GM21381 (cell line): Measurements from ENCODE around the gene PGLYRP1.

Experiments
- ATAC-seq: cut with Tn5 transposase; IDR thresholded peaks from one replicate; pipeline ENCODE4 v1.9.1; 2021; ENCODE audit warnings: mild to moderate bottlenecking, moderate library complexity; ENCODE audit not compliant: unreplicated experiment

Gene PGLYRP1

DNA sequence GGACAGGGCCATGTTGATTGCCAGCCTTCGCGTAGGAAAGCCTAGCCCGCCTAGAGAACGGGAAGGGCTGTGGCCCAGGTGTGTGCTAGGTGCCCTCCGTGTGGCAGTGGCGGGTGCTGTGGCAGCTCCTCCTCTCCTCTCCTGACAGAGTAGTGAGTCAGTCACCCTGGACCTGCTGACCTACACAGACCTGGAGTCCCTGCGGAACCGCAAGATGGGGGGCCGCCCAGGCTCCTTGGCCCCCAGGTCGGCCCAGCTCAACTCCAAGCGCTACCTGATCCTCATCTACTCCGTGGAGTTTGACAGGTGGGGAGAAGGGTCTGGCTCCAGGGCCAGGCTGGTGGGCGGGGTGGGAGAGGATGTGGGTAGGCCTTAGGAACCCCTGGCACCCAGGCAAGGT is 16.4 kb downstream of the PGLYRP1 start:
- no peak for ATAC-seq

DNA sequence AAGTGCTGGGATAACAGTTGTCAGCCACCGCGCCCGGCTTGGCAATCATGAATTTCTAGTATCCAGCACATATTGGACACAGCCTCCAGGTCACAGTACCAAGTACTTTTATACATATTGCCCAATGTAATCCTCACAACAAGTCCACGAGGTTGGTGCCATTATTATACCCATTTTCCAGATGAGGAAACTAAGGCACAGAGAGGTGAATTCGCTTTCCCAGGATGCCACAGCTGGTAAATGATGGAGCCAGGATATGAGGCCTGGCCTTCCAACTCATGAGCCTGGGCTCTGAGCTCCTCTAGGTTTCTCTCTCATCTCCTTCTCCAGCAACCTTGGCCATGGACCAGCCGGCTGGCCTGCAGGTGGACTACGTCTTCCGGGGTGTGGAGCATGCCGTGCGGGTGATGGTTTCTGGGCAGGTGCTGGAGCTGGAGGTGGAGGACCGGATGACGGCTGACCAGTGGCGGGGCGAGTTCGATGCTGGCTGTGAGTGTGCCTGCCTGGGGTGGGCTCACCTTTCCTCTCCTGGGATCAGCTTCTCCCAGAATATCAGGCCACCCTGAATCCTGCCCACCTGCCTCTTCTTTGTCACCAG is 20.1 kb downstream of the PGLYRP1 start:
- no peak for ATAC-seq

DNA sequence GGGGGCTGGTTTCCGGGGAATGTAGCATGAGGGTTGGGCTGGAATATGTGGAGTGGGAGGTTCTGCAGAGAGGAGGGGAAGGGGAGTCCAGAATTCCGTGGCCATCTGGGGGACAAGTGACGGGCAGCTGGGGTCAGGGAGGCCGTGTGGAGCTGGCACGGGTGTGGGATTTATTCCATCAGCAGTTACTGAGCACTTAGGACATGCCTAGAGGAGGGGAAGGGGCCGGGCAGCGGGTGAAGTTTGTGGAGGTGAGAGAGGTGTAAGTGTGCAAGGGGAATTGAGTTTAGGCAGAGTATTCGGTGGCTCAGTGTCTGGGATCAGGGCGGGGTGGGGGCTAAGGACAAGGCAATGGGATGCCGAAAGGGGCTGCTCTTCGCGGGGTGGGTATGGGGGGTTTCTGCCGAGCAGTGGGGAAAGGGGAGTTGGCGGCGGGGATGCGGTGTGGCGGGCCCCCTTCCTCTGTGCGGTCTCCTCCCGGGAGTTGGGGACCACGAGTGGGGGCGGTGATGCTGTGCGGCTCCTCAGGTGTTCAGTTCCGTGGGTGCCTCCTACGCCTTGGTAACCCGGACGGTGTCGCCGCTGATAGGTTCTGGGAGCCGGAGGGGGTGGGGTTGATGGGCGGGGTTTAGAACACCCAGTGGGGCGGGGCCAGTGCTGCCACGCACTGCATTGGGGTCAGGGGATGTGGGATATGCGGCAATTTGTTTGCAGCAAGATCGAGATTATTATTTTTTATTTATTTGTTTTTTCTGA is 22.2 kb downstream of the PGLYRP1 start:
- no peak for ATAC-seq

DNA sequence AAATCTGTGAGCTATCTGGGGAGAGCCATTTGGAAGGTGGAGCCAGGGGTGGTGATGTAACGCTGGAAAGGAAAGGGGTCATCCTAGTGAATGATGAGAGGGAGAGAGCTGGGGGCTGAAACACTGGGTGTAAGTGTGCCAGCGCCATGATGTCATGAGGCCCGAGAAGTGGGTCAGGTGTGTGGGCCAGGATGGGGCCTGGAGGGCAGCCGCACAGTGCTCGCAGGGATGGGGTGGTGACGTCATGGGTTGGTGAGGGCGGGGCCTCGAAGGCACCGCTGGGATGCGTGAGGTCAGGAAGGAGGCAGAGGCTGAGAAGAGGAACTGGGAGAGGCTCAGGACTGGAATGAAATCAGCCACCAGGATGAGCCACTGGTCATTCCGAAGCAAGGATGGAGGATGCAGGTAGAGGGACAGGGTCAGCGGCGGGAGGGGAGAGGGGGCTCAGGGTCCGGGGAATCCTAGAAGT is 23.2 kb downstream of the PGLYRP1 start:
- ATAC-seq, result no peak

DNA sequence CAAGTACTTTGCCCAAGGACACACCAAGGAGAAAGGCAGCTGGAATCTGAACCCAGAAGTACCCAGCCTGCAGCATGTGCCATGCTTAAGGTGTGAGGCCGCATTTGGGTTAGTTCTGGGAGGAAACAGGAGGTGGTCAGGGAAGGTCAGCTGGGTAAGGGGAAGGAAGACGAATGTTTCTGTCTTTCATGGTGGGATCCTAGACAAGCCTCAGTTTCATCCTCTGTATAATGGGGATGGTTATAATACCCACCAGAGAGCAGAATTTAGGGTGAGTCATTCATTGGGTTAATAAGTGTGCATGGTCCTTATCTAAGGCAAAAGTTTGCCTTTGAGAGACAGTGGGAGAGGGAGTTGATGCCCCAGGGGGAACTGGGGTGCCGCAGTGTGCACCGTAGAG is 24.0 kb downstream of the PGLYRP1 start:
- ATAC-seq, result no peak

DNA sequence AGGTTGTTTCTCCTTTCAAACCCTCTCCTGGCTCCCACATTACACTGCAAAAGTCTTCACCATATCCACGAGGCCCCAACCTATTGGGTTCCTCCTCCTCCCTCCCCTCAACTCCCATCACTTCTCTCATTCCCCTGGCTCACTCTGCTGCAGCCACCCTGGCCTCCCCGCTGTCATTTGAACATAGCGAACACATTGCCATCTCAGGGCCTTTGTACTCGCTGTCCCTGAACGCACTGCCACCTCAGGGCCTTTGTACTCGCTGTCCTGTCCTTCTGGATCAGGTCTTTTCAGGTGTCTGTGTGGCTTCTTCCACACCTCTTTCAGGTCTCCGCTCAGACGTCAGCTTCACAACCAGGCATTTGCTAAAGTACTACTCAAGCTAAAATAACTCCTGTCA is 25.9 kb downstream of the PGLYRP1 start:
- no peak for ATAC-seq

DNA sequence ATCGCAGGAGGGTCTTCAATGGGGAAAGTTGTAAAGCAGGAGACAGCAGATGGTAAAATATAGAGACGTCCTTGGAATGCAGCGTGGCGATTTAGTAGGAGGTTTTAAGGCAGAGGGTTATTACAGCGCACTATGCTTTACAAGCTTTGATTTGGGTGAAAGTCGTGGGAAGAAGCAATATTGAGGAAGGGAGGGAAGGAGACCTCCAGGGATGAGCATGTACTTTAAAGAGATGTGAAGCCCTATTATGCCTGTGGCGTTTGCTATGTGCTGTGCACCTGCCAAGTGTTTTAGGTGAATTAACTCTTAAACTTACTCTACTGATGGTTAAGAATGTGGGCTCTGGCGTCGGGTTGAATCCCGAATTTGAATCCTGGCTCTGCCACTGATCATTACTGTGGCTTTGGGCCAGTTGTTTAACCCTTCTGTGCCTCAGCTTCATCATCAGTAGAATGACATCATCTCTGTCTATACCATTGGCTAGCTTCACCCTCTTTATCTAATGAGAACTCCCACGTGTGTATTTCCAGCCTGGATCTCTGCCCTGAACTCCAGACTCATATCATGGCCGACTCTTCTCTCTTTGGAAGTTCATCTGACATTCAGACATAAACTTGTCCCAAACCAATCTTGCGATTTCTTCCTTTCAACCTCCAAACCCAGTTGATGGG is 27.0 kb downstream of the PGLYRP1 start:
- no peak for ATAC-seq

DNA sequence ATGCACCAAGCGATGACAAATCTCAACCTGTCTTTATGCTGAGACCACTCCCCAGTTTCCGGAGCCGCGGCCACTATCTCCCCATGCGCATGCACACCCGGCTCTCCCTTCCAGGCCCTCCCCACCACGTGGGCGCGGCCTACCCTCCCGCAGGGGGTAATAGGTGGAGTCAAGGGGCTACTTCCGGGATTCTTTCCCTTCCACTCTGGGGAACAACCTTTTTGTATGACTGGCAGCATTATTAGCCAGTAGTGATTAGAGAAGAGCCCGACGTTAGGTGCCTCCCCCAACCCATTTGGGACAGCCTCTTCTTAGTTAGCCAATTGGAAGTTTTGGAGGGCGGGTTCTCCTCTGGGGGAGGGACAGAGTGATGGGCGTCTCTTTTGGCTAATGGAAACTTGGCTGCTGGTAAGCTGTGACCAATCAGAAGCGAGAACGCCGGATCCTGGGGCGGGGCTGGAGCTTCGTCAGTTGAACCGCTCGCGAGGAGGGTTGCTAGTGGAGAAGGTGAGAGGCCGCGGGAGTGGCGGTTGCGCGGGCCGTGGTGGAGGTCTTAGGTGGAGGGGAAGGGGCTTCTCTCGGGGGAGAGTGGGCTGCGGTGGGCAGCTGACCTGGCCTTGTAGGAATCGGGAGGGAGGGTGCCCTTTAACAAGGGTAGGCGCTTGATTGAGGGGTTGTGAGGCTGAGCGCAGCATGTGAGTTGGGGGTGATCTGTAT is 27.7 kb downstream of the PGLYRP1 start, which contains the start of gene CCDC61:
CCDC61 (plus strand) TSS at position 470 of the 717 bp plus-strand sequence. CDS start 7,552 bp downstream, outside the sequence.
- peak; percentile 96 for ATAC-seq

DNA sequence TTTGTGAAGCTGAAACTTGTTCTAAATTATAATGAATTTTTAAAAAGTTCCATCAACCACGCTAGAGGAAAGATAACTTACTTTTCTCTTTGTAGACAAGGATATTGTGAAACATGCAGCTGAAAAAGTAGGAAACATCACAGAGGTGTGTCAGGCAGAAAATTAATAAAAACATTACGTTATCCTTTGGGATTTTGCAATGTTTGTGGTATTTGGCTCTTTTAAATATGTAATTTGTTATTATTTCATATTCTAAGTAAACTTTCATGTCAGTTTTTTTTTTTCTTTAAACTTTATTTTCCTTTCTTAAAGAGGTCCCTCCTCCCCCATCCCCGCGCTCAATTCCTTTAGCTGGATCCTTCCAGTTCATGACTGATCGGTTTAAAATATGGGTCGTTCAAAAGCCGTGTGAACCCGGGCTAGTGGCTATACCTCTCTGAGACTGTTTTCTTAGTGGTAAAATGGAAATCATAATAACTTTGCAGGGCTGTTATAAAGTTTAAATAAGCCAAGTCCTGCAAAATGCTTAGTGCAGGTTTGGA is 28.3 kb downstream of the PGLYRP1 start:
- no peak for ATAC-seq

DNA sequence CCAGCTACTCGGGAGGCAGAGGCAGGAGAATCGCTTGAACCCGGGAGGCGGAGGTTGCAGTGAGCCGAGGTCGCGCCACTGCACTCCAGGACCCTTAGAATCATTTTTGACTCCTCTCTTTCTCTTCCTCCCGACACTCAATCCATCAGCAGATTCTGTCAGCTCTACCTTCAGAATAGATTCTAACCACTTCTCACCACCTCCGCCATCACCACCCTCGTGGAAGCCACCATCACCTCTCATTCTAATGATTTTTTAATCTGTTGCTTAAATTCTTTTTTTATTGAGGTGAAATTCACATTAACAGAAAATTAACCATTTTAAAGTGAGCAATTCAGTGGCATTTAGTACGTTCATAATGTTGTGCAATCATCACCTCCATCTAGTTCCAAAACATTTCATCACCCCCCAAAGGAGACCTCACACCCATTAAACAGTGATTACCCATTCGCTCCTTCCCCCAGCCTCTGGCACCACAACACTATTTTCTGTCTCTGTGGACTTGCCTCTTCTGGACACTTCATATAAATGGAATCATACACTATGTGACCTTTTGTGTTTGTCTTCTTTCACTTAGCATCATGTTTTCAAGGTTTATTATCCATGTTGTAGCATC is 32.6 kb downstream of the PGLYRP1 start:
- ATAC-seq, result no peak

DNA sequence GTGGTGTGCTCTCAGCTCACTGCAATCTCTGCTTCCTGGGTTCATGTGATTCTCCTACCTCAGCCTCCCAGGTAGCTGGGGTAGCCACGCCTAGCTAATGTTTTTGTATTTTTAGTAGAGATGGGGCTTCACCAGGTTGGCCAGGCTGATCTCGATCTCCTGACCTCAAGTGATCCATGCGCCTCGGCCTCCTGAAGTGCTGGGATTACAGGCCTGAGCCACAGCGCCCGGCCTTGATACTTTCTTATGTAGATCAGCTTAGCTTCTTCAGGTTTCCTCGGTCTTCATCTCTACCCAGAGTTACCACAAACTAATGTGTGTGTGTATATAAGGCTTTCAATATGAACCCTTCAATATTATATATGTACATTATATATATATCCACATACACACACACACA is 37.5 kb downstream of the PGLYRP1 start:
- ATAC-seq, result no peak

DNA sequence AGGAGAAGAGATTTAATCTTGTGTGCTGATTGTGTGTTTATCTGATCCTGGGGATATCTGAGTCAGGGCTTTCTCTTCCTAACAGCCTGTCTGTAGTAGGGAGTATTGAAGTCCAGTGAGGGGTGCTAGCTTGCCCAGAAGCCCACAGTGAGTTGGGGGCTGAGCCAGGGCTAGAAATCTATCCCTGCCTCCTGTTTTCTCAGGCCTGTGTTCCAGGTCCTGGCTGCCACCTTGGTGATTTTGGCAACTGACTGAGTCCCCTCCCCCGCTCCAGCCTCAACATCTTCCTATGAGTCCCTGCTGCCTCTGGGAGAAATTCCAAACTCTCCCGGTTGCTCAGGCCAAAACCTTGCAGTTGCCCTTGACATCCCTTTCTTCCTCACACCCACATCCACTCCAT is 41.5 kb downstream of the PGLYRP1 start:
- ATAC-seq, result no peak

DNA sequence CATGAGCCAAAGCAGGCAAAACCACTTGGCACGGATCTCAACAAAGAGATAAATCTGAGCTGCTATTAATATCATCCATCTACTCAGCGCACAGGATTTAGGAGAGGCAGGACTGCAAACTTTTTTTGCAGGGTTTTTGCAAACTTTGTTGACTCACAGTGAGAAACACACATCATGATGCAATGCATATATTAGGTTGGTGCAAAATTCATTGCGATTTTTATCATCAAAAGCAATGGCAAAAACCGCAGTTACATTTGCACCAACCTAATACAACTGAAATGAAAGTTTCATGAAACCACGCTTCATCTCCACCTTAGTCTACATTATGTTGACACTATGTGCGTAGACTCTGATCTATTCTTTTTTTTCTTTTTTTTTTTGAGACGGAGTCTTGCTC is 44.7 kb downstream of the PGLYRP1 start:
- no peak for ATAC-seq

DNA sequence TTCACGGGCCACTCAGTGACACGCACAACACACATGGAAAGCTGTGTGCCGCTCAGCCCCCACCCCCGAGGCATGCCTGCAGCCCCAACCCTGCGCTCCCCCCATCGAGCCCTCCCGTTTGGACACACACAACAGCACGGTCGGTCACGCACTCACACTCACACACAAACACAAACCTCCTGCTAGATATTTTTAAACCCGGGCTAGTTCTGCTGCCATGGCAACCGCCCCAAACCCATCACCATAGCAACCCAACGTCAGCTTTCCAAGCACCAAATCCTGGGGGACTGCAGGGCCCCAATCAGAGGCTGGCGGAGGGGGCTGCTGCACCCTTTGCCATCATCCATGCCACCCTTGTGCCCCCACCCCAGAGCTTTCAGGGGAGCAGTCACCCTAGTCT is 46.7 kb downstream of the PGLYRP1 start:
- ATAC-seq, result no peak

DNA sequence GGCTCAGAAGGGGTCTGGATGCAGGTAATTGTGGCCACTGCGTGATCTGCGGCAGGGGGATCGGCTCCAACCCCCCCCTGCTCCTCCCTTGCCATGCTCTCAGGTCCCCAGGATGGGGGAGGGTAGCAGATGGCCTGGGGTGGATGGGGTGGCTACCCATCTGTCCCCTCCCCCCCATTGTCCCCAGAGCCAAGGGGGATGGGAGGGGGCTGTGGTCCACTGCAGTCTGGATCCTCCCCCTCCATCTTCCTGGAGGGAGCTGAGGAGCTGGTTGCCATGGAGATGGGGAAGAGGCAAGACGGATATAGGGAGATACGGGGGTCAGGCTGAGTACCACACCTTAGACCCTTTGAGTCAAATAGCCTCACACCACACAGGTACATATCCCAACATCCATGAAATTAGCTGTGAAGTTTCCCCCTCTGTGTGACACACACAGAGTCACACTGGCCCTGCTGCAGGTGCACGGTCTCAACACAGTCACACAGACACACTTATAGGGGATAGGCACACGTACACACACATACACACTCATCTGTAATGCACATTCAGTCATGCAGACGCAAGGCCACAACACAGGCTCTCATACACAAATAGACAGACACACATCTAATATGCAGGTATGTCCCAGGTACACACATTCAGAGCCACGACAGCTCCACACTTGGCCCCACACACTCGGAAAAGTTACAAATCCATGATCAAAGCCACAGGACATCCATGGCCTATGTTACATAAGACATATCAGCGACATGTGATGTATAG is 47.4 kb downstream of the PGLYRP1 start:
- no peak for ATAC-seq

DNA sequence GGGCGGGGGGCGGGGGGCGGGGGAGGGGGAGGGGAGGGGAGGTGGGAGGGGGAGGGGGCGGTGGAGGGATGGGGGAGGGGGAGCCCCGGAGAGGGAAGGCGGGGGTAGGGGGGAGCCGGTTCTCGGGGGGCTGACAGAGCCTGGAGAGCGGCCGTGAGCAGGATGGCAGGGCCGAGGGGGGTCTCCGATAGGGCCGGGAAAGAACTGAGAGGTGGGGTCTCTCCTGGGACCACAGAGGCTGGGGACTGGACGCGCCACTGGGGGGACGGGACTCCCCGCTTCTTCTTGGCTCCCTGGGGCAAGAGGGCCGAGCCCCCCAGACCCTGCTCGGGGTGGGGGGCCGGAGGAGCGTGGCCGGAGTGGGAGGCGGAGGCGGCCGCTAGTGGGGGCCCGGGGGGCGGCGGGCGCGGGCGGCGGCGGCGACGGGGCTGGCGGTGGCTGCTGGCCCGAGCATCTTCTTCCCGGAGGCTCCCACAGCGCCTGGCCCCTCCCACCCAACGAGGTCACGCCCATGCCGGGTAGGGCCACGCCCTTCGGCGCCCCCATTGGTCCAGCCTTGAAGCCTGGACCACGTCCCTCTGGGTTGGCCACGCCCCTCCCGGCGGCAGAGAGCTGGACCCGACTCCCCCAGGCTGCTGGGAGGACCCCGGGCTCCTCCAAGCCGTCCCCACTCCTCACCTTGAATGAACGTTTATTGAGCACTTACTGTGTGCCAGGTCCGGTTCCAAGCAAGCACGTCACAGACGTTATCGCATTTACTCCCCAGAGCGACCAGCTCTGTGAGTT is 49.1 kb downstream of the PGLYRP1 start, which contains the start of gene NOVA2:
NOVA2 (minus strand) TSS at position 313 of the 786 bp plus-strand sequence. CDS start 514 bp downstream, outside the sequence.
- no peak for ATAC-seq

DNA sequence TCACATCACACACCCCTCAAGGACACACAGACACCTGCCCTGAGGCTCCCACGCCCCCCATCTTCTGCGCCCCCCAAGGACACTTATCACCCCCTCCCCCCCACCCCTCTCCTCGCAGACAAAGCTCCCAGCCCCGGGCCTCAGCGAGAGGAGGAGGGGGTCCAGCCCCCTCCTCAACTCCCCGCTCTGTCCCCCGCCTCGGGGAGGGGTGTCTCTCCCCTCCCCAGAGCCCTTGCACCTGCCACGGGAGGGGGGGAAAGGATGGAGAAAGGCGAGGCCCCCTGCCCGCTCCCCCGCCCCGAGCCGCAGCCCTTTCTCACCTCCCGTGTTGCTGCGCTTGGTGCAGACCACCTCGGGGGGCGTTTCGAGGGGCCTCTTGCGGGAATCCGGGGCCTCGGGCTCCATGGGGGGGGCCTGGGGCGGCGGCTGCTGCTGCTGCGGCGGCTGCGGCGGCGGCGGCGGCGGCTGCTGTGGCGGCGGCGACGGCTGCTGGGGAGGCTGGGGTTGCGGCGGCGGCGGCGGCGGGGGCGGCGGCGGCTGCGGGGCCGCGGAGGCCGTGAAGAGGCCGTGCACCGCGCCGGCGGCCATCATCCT is 49.8 kb downstream of the PGLYRP1 start:
- no peak for ATAC-seq

DNA sequence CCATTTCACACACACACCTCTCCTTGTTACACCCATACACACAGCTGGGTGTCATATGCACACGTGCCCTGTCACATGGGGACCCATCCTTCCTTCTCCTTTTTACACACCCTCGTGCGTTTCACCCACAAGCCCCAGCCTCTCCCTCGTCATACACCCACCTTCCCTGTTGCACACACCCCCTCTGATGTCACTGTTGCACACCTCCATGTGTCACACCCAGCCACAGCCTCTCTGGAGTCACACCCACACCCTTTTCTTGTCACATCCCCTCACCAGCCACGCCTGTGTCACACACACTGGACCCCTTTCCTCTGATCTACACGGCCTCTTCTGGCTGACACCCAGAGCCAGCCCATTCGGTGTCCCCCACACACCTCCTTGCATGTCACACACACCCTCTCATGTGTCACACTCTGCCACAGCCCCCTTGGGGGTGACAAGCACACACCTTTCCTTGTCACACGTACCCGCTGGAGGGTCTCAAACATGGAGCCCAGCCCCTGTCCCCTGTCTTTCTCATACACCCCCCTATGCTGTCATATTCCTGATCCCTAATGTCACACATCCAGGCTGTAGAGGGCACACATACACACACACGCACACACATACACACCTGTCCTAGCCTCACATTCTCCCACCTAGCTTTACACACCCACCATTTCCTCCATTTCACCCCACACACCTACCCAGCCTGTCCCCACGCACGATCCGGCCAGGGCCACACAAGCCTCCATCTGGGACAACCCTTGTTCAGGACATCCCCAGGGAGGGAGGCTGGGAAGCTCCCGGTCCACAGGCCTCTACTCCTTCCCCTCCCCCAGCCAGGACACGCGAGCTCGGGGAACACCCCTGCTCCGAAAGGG is 50.5 kb downstream of the PGLYRP1 start:
- ATAC-seq, result no peak
